Activated CD4-positive, alpha-beta T cell treated with anti-CD3 and anti-CD28 coated beads for 4 hours (primary cell): Measurements from ENCODE around the gene STMN3.
"Not testable (repeated sequence)": the region's sequence is repeated elsewhere in the genome, so short reads cannot be mapped to it uniquely, and the experiment has no call there.

Source experiments
- DNase-seq, 2 donors: peaks; one replicate each; pipeline ENCODE4 v3.0.0-alpha.2; 2020

Gene STMN3

GRCh38 chr20:63630956-63631355 is 22.3 kb downstream of the STMN3 start:
- DNase-seq, result not testable (repeated sequence)

- peak; percentile 59 to 62 for DNase-seq
Measured at GRCh38 chr20:63628246-63628975, 24.8 kb downstream of the STMN3 start.

GRCh38 chr20:63627751-63628245 is 25.4 kb downstream of the STMN3 start:
- no peak for DNase-seq

- peak; percentile 91 to 95 for DNase-seq
Measured at GRCh38 chr20:63627129-63627750, 26.0 kb downstream of the STMN3 start.

- DNase-seq, result peak; percentile 67 to 75
Measured at GRCh38 chr20:63626424-63627128, 26.6 kb downstream of the STMN3 start, which contains the start of gene GMEB2. TSS of gene GMEB2 (minus strand) at chr20:63627101. CDS start at chr20:63619397, 7,704 bp downstream.

GRCh38 chr20:63625771-63626423 is 27.3 kb downstream of the STMN3 start:
- no peak for DNase-seq

GRCh38 chr20:63624486-63624885 is 28.7 kb downstream of the STMN3 start:
- DNase-seq, result no peak

- DNase-seq, result no peak
Measured at GRCh38 chr20:63622732-63623131, 30.5 kb downstream of the STMN3 start.

- no peak for DNase-seq
Measured at GRCh38 chr20:63622096-63622495, 31.1 kb downstream of the STMN3 start.

GRCh38 chr20:63620991-63621390 is 32.2 kb downstream of the STMN3 start:
- no peak for DNase-seq

- DNase-seq, result no peak
Measured at GRCh38 chr20:63619505-63619904, 33.7 kb downstream of the STMN3 start.

- DNase-seq, result no peak
Measured at GRCh38 chr20:63619086-63619485, 34.1 kb downstream of the STMN3 start.

GRCh38 chr20:63618291-63618980 is 34.8 kb downstream of the STMN3 start:
- no peak for DNase-seq

- DNase-seq, result no peak
Measured at GRCh38 chr20:63617876-63618265, 35.4 kb downstream of the STMN3 start.

- no peak for DNase-seq
Measured at GRCh38 chr20:63617092-63617875, 35.9 kb downstream of the STMN3 start.

- DNase-seq, result not testable (repeated sequence)
Measured at GRCh38 chr20:63613863-63614594, 39.2 kb downstream of the STMN3 start.

GRCh38 chr20:63612276-63612931 is 40.8 kb downstream of the STMN3 start:
- no peak for DNase-seq

- DNase-seq, result no peak
Measured at GRCh38 chr20:63611646-63612045, 41.6 kb downstream of the STMN3 start.

- no peak for DNase-seq
Measured at GRCh38 chr20:63610581-63611435, 42.4 kb downstream of the STMN3 start.
